Omental fat pad (tissue), 4 donors: ENCODE data around the gene TNIP1. TPM values are rescaled to one million over a fixed set of nuclear protein-coding genes. Genes with fewer than 3 reads are reported as not detected.

Source experiments
- ATAC-seq: fragments of 150-250 bp; one replicate; pipeline ENCODE4 v1.9.1; 2016; ENCODE audit warnings: mild to moderate bottlenecking, moderate library complexity; ENCODE audit not compliant: low FRiP score
- DNase-seq: peaks from one replicate; pipeline ENCODE4 v3.0.0-alpha.2; 2019; ENCODE audit warnings: low spot score
- total RNA-seq, 4 donors: library from RNA; depleted of rRNA; stranded (reverse); fragments of >200 nt; gene quantifications; one replicate each; pipeline ENCODE4 v1.1.0, GENCODE V29; 2016
- TF ChIP-seq, protein P1 (sequence below), 3 donors: fragments of 450-650 bp; IDR thresholded peaks; one replicate each; pipeline ENCODE4 v1.5.1; 2016 to 2017; ENCODE audit warnings: antibody characterized with exemption in 3 of 3, mild to moderate bottlenecking in 3 of 3, moderate library complexity in 2 of 3

The TNIP1 gene
- total RNA-seq, 4 donors from 2014 or later = 96.7 to 189 (median 149) TPM

DNA sequence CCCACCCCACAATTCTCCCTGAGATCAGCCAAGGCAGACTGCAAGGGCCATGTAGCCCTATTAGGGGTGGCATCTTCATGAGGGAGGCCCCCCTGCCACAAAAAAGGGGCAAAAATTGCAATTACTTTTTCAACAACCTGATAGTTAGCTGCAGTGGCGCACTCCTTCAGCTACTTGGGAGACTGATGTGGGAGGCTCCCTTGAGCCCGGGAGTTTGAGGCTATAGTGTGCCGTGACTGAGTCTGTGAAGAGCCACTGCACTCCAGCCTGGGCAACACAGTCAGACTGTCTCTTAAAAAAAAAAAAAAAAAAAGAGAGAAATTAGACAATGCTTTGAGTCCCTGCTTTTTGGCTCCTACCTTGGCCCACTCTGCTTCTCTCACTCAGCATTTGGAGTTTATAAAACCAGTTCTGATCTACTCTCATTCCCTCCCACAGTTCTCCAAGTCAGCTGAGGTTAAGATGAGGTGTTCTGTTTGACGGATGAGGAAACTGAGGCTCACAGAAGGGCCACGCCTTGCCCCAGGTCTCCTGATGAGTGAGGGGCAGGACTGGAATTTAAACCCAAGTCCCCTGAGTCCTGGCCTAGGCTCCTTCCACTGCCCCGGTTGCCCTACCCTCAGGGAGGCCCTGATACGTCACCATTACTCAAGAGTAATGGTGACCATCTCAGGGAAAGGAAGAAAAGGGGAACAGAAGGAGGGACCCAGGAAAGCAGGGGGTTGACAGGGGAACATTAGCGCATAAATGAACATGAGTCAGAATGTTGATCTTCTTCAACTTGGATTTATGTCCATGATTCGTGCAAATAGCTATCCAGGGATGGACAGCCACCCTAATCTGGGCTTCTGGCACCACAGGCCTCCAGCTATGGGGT is 51.4 kb downstream of the TNIP1 start:
- DNase-seq (no peak), ATAC-seq (no peak)
- TF ChIP-seq, protein P1, sequence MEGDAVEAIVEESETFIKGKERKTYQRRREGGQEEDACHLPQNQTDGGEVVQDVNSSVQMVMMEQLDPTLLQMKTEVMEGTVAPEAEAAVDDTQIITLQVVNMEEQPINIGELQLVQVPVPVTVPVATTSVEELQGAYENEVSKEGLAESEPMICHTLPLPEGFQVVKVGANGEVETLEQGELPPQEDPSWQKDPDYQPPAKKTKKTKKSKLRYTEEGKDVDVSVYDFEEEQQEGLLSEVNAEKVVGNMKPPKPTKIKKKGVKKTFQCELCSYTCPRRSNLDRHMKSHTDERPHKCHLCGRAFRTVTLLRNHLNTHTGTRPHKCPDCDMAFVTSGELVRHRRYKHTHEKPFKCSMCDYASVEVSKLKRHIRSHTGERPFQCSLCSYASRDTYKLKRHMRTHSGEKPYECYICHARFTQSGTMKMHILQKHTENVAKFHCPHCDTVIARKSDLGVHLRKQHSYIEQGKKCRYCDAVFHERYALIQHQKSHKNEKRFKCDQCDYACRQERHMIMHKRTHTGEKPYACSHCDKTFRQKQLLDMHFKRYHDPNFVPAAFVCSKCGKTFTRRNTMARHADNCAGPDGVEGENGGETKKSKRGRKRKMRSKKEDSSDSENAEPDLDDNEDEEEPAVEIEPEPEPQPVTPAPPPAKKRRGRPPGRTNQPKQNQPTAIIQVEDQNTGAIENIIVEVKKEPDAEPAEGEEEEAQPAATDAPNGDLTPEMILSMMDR (IDR thresholded peaks at IDR 0.05) = no peak

DNA sequence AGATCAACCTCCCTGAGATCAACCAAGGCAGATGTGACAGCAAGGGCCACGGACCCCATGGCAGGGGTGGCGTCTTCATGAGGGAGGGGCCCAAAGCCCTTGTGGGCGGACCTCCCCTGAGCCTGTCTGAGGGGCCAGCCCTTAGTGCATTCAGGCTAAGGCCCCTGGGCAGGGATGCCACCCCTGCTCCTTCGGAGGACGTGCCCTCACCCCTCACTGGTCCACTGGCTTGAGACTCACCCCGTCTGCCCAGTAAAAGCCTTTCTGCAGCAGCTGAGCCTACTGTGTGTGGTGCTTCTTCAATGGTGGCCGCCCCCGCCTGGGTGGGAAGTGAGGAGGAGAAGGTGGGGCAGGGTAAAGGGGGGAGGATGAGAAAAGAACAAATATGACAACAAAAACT is 52.1 kb downstream of the TNIP1 start:
- no peak for DNase-seq
- peak; percentile 15 for ATAC-seq
- TF ChIP-seq, protein P1 (IDR thresholded peaks at IDR 0.05) = no peak

DNA sequence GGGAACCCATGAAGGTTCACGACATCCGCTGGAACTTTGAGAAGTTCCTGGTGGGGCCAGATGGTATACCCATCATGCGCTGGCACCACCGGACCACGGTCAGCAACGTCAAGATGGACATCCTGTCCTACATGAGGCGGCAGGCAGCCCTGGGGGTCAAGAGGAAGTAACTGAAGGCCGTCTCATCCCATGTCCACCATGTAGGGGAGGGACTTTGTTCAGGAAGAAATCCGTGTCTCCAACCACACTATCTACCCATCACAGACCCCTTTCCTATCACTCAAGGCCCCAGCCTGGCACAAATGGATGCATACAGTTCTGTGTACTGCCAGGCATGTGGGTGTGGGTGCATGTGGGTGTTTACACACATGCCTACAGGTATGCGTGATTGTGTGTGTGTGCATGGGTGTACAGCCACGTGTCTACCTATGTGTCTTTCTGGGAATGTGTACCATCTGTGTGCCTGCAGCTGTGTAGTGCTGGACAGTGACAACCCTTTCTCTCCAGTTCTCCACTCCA is 52.8 kb downstream of the TNIP1 start:
- TF ChIP-seq, protein P1 (IDR thresholded peaks at IDR 0.05) = no peak
- no peak for ATAC-seq
- DNase-seq = no peak

DNA sequence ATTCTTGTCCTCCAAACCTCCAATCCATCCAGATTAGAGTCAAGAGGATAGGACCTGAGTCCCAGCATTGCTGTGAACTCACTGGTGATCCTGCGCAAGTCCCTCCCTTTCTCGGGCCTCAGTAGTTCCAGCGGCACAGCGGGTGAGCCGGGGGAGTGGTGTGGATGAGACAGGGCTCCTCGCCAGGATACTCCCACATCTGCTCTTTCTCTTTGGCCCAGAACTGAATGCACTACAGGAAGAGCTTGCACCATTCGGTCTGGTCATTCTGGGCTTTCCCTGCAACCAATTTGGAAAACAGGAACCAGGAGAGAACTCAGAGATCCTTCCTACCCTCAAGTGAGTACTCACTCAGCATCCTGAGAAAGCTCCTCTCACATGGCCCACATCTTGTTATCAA is 54.2 kb downstream of the TNIP1 start:
- DNase-seq = no peak
- TF ChIP-seq, protein P1 (IDR thresholded peaks at IDR 0.05) = no peak
- no peak for ATAC-seq

DNA sequence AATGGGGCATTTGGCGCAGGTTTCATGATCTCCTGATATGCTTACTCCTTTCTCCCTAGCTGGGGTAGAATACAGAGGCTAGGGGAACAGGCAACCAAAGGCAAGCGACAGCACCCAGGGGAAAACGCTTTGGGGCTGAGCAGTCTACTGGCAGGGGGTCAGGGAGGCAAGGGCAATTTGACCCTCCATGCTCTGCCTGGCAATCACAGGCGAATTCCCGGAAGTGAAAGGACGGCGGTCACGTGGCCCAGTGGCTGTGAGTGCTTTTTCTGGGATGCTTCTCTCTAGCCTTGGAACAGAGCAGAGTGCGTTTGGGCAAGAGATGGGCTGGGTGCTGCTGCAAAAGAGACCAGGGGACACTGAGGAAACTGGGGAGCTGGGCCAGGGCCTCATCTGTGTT is 54.7 kb downstream of the TNIP1 start:
- DNase-seq = no peak
- ATAC-seq = no peak
- TF ChIP-seq, protein P1 (IDR thresholded peaks at IDR 0.05) = no peak

DNA sequence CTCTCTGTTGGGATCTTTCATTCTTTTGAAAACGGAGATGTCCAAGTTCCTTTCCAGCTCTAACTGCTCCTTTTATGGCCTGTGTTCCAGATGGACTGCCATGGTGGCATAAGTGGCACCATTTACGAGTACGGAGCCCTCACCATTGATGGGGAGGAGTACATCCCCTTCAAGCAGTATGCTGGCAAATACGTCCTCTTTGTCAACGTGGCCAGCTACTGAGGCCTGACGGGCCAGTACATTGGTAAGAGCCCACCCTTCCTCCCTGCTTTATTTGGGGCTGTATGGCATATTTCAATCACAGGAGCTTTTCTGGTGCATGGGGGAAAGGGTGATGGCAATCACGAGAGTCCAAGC is 55.6 kb downstream of the TNIP1 start:
- TF ChIP-seq, protein P1 (IDR thresholded peaks at IDR 0.05) = no peak
- ATAC-seq (no peak), DNase-seq (no peak)
